K562 (cell line): ENCODE measurements around the gene CSNK1G1. TPM values are rescaled to one million over a fixed set of nuclear protein-coding genes. Genes with fewer than 3 reads are reported as not detected.

Source experiments
- ATAC-seq: fragments of 200-7000 bp; cut with Tn5 transposase; 3 replicates; pipeline ENCODE4 v1.9.1; 2020; ENCODE audit warnings: moderate library complexity
- BruUV-seq: library from RNA; stranded (reverse); fragments of 400-500 nt; replicated peaks from 2 replicates; lab custom pipeline; 2021; lab: Mats Ljungman, UMichigan
- CTCF ChIA-PET: fragments of 300-600 bp; formaldehyde crosslinking; extraction: SDS; loops from one replicate; lab custom pipeline; 2021; ENCODE audit warnings: low intra/inter-chr PET ratio; lab: Yijun Ruan, JAX
- POLR2A ChIA-PET: fragments of 300-600, 350-650 bp; sonication (Branson Sonifier 250); formaldehyde crosslinking; extraction: SDS; loops from one replicate; lab custom pipeline; 2021; ENCODE audit warnings: antibody characterized with exemption, inconsistent platforms; lab: Yijun Ruan, JAX
- DNase-seq, 4 experiments: peaks; one replicate each; pipeline versions ENCODE4 v3.0.0 to v3.0.0-alpha.2; 2011 to 2018; ENCODE audit warnings: low spot score in 3 of 4, mixed read lengths in 3 of 4; ENCODE audit errors: extremely low read depth in 1 of 4
- FAIRE-seq: peaks from 2 replicates; lab custom pipeline; 2011; peaks lifted over from hg19 to GRCh38; lab: Jason Lieb, UNC
- H2AFZ ChIP-seq: 2 replicates; pipeline ENCODE4 v1.6.0; 2011; ENCODE audit warnings: low read depth, low read length, control low read depth, inconsistent platforms
- H3K27ac ChIP-seq: fragments of 200-600 bp; 3 replicates; pipeline ENCODE4 v1.8.0; 2011; ENCODE audit warnings: low read depth, mild to moderate bottlenecking, control low read depth, inconsistent platforms, low read length, moderate library complexity, mixed read lengths; ENCODE audit errors: extremely low read depth
- H3K27me3 ChIP-seq, 2 experiments: fragments of 300-600 bp in 1 of 2; 2 replicates in 1 of 2; 3 replicates in 1 of 2; pipeline versions ENCODE4 v1.6.0 to v1.8.0; 2011; ENCODE audit warnings: inconsistent platforms in 2 of 2, low read length in 2 of 2, mild to moderate bottlenecking in 1 of 2, mixed read lengths in 1 of 2, moderate library complexity in 1 of 2; ENCODE audit not compliant: control insufficient read depth in 2 of 2, insufficient read depth in 2 of 2
- H3K36me3 ChIP-seq: fragments of 300-600 bp; 3 replicates; pipeline ENCODE4 v1.8.0; 2011; ENCODE audit warnings: mild to moderate bottlenecking, low read length, inconsistent platforms; ENCODE audit not compliant: control insufficient read depth, insufficient read depth
- H3K4me1 ChIP-seq, 2 experiments: fragments of 200-600 bp in 1 of 2; replicated peaks in 1 of 2; 2 replicates in 1 of 2; 3 replicates in 1 of 2; pipeline versions ENCODE4 v1.5.1 to v1.8.0; 2011; ENCODE audit warnings: inconsistent platforms in 2 of 2, low read length in 2 of 2, mild to moderate bottlenecking in 1 of 2, mixed read lengths in 1 of 2, moderate library complexity in 1 of 2; ENCODE audit not compliant: control insufficient read depth in 2 of 2, insufficient read depth in 2 of 2
- H3K4me2 ChIP-seq: 2 replicates; pipeline ENCODE4 v1.6.1; 2011; ENCODE audit warnings: low read length, control low read depth, inconsistent platforms, mixed read lengths; ENCODE audit not compliant: insufficient read depth
- H3K4me3 ChIP-seq: fragments of 200-600 bp; sonication (generic), shearing (Covaris generic); 2 replicates; pipeline ENCODE4 v1.5.1; 2016; ENCODE audit warnings: control low read depth, inconsistent platforms
- H3K79me2 ChIP-seq: fragments of 200-600 bp; 3 replicates; pipeline ENCODE4 v1.8.0; 2011; ENCODE audit warnings: low read length, inconsistent platforms; ENCODE audit not compliant: control insufficient read depth, insufficient read depth
- H3K9ac ChIP-seq, 2 experiments: 2 replicates each; pipeline versions ENCODE4 v1.6.0 to v1.6.1; 2011; ENCODE audit warnings: low read depth in 2 of 2, low read length in 2 of 2, control low read depth in 1 of 2, inconsistent platforms in 1 of 2, mild to moderate bottlenecking in 1 of 2, mixed read lengths in 1 of 2; ENCODE audit not compliant: insufficient read depth in 1 of 2
- H3K9me1 ChIP-seq: one replicate; pipeline ENCODE4 v1.6.0; 2011; ENCODE audit warnings: inconsistent platforms, mild to moderate bottlenecking, low read length, moderate library complexity; ENCODE audit not compliant: control insufficient read depth, insufficient read depth
- H3K9me3 ChIP-seq: replicated peaks from 2 replicates; pipeline ENCODE4 v1.5.1; 2011; ENCODE audit warnings: low read depth, low read length, inconsistent platforms; ENCODE audit not compliant: control insufficient read depth, insufficient read depth
- H4K20me1 ChIP-seq: replicated peaks from 2 replicates; pipeline ENCODE4 v1.6.1; 2011; ENCODE audit warnings: low read length, inconsistent platforms, mixed read lengths; ENCODE audit not compliant: control insufficient read depth, insufficient read depth
- CBFA2T2 ChIP-seq: fragments of 450-650 bp; conservative IDR thresholded peaks from 2 replicates; pipeline ENCODE4 v1.6.1; 2017; ENCODE audit warnings: mild to moderate bottlenecking
- CCNT2 ChIP-seq: IDR thresholded peaks from 2 replicates; pipeline ENCODE4 v1.6.1; 2011; ENCODE audit warnings: borderline replicate concordance, low read depth, mild to moderate bottlenecking, moderate library complexity, mixed read lengths, low read length; ENCODE audit not compliant: insufficient read length; ENCODE audit errors: extremely low read depth
- CTBP1 ChIP-seq: fragments of 450-650 bp; IDR thresholded peaks from 2 replicates; pipeline ENCODE4 v1.6.1; 2016; ENCODE audit warnings: borderline replicate concordance
- EP300 ChIP-seq: IDR thresholded peaks from 2 replicates; pipeline ENCODE4 v1.6.1; 2012; ENCODE audit warnings: low read length, improper control_type of control experiment
- HSF4 ChIP-seq: fragments of 250-450 bp; sonication (Bioruptor Pico); IDR thresholded peaks from 2 replicates; pipeline ENCODE4 v2.1.2; 2022; ENCODE audit warnings: mild to moderate bottlenecking, moderate library complexity, borderline replicate concordance
- LEF1 ChIP-seq: fragments of 450-650 bp; IDR thresholded peaks from 2 replicates; pipeline ENCODE4 v1.6.1; 2016; ENCODE audit warnings: mild to moderate bottlenecking
- POLR2G ChIP-seq: fragments of 200-400 bp; formaldehyde crosslinking; IDR thresholded peaks from 2 replicates; pipeline ENCODE4 v1.6.1; 2017; ENCODE audit warnings: low read depth, mild to moderate bottlenecking, antibody characterized with exemption, low read length, moderate library complexity
- RBM15 ChIP-seq: fragments of 200-400 bp; formaldehyde crosslinking; IDR thresholded peaks from 2 replicates; pipeline ENCODE4 v1.6.1; 2018; ENCODE audit warnings: mild to moderate bottlenecking, low read length, moderate library complexity; ENCODE audit not compliant: insufficient read depth
- SMARCB1 ChIP-seq: IDR thresholded peaks from 2 replicates; pipeline ENCODE4 v1.6.1; 2011; ENCODE audit warnings: improper control_type of control experiment, low read depth; ENCODE audit not compliant: insufficient read length
- TAL1 ChIP-seq: fragments of 450-650 bp; IDR thresholded peaks from 2 replicates; pipeline ENCODE4 v1.6.1; 2016; ENCODE audit warnings: mild to moderate bottlenecking
- U2AF2 ChIP-seq: fragments of 200-400 bp; formaldehyde crosslinking; optimal IDR thresholded peaks from 2 replicates; pipeline ENCODE3; 2017; ENCODE audit warnings: low read depth, mild to moderate bottlenecking, low read length
- XRCC4 ChIP-seq: IDR thresholded peaks from one replicate; pipeline ENCODE4 v1.6.1; 2011; ENCODE audit not compliant: insufficient read depth, insufficient read length; ENCODE audit errors: extremely low read depth
- WGBS: fragments of 100-300 bp; shearing (Covaris generic); methylation state at CpG from one replicate; pipeline ENCODE4 v1.1.6; 2016; ENCODE audit warnings: low coverage, mixed read lengths; ENCODE audit not compliant: insufficient coverage; ENCODE audit errors: missing lambda C conversion rate; 5-methylcytosine and 5-hydroxymethylcytosine counted together
- in situ Hi-C: fragments of 300-500 bp; cut with MboI; formaldehyde crosslinking; loops from 4 replicates; pipeline ENCODE4 v1.15.0; 2018; ENCODE audit warnings: inconsistent platforms, mixed read lengths
- intact Hi-C: fragments of 100-400 bp; cut with micrococcal nuclease; formaldehyde crosslinking; loops from 2 replicates; pipeline ENCODE4 v1.14.2; 2022
- polyA plus RNA-seq, 8 experiments: library from polyadenylated mRNA; depleted of rRNA in 4 of 8; stranded (reverse) in 5 of 8; unstranded in 3 of 8; fragments of >200 nt; fragmentation: Nextera tagmentation in 2 of 8; fragmentation: Illumina TruSeq in 1 of 8; extraction: Ambion mirVana in 2 of 8; extraction: Trizol in 1 of 8; gene quantifications; 2 replicates each; pipeline versions ENCODE4 v1.2.1 to v1.2.3, GENCODE V29; 2011 to 2014; ENCODE audit warnings: inconsistent platforms in 1 of 8, missing spikeins in 1 of 8
- total RNA-seq, 7 experiments: library from RNA; depleted of rRNA in 6 of 7; stranded (reverse); fragments of >200 nt in 6 of 7; fragmentation: Illumina TruSeq in 2 of 7; extraction: Trizol in 2 of 7; gene quantifications; 2 replicates each; pipeline versions ENCODE4 v1.2.1 to v1.2.3, GENCODE V29; 2011 to 2021; ENCODE audit warnings: low replicate concordance in 1 of 7
- TF ChIP-seq, protein P1 (sequence below): fragments of 450-650 bp; conservative IDR thresholded peaks from 2 replicates; pipeline ENCODE4 v1.6.1; 2016; ENCODE audit warnings: missing genetic modification characterization, low read depth, mild to moderate bottlenecking, control low read depth, missing compliant biosample characterization
- TF ChIP-seq, protein P2 (sequence below): sonication (generic); formaldehyde crosslinking; IDR thresholded peaks from 2 replicates; pipeline ENCODE4 v1.8.1; 2022; ENCODE audit warnings: missing genetic modification reagents

The CSNK1G1 gene
- total and polyA plus RNA-seq, 9 of the 15 experiments (the other 6 are each of a cell fraction or from before 2014, with no cell fraction given) = 4.5 to 18.5 (median 9.5) TPM

DNA sequence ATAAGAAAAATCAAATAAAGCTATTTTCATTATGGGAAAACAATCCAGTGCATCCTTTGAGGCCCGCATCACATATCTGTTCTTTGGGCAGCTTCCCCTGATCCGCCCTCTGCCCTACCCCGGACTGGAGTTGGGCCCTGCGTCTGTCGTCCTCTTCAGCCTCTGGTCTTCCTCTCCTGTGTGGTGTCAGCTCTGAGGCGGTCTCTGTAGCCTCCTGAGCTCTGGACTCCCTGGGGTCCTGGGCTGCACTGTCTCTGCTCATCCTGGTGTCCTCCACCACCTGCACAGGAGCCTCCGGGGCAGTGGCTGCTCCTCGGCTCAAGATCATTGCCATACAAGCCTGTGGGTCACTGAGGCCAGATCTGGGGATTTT is 211.8 kb downstream of the CSNK1G1 start:
- H4K20me1 ChIP-seq = peaks cover 15% of the 10 kb centered on the region; the same call in 1 of the 2 replicates
- intact Hi-C loops (no loop called here), in situ Hi-C loops (no loop called here)
- H3K9ac ChIP-seq = peak overlapping the region in 1 of 2 experiments; percentile 65; a peak in 2 of 4 replicates
- WGBS = 93% methylated on average over 8 of the region's 8 CpGs
- ATAC-seq (no peak), FAIRE-seq (no peak), DNase-seq (no peak)
- H3K27ac ChIP-seq = no peak overlapping the region
- H3K79me2 ChIP-seq = no peaks in the 10 kb centered on the region
- TF ChIP-seq, protein P1, sequence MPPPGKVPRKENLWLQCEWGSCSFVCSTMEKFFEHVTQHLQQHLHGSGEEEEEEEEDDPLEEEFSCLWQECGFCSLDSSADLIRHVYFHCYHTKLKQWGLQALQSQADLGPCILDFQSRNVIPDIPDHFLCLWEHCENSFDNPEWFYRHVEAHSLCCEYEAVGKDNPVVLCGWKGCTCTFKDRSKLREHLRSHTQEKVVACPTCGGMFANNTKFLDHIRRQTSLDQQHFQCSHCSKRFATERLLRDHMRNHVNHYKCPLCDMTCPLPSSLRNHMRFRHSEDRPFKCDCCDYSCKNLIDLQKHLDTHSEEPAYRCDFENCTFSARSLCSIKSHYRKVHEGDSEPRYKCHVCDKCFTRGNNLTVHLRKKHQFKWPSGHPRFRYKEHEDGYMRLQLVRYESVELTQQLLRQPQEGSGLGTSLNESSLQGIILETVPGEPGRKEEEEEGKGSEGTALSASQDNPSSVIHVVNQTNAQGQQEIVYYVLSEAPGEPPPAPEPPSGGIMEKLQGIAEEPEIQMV = no peak
- TF ChIP-seq POLR2G (peak; percentile 24; the same call in 1 of the 2 replicates), CTBP1 (no peak)
- H3K9me3 ChIP-seq = no peaks in the 10 kb centered on the region
- POLR2A ChIA-PET = interaction anchor here (0.5 to 6.1 kb wide), 2 partner anchors 11 to 34 kb away, joined by 5 to 34 read pairs; no protein-coding TSS in a partner anchor
- H3K4me3 ChIP-seq = no peak overlapping the region
- H3K36me3 ChIP-seq = peaks cover 32% of the 10 kb centered on the region
- no peak overlapping the region for H3K4me2 ChIP-seq
- peaks cover 36 to 59% of the 10 kb centered on the region in 2 experiments for H3K4me1 ChIP-seq
- no TSS peak for BruUV-seq
- H3K9me1 ChIP-seq = no peaks in the 10 kb centered on the region
- CTCF ChIA-PET = no interaction called here
- no peak overlapping the region for H2AFZ ChIP-seq
- H3K27me3 ChIP-seq = no peaks in the 10 kb centered on the region

DNA sequence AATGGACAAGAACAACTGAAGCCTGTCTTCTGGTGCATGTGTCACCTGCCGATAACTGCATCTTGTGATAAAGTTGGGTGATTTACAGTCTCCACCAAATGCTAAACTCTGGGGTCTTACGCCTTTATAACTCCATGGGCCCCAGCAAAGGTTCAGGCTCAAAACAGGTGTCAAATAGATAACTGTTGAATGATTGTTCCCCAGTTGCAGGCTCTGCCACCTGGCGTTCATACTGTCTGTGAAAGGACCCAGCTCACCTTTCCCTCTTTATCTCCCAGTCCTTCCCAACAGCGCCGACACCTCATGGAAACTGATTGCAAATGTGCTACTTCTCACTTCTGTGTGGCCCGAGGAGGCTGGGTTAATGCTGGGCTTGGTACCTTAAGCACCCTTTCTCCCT is 212.7 kb downstream of the CSNK1G1 start:
- in situ Hi-C loops = no loop called here
- no TSS peak for BruUV-seq
- no peak overlapping the region for H2AFZ ChIP-seq
- WGBS = 15% methylated on average over 6 of the region's 6 CpGs
- no peak overlapping the region; the same call in 2 of the 3 replicates for H3K27ac ChIP-seq
- intact Hi-C loops = no loop called here
- DNase-seq (peak in 1 of 4 experiments; percentile 63), FAIRE-seq (no peak), ATAC-seq (peak; percentile 6; the same call in 2 of the 3 replicates)
- CTCF ChIA-PET = no interaction called here
- POLR2A ChIA-PET = interaction anchor here (6.1 kb wide), 1 partner anchor 10 kb away, joined by 34 read pairs; no protein-coding TSS in a partner anchor
- no peaks in the 10 kb centered on the region for H3K9me1 ChIP-seq
- no peaks in the 10 kb centered on the region for H3K9me3 ChIP-seq
- H3K36me3 ChIP-seq = peaks cover 38% of the 10 kb centered on the region
- H3K79me2 ChIP-seq = no peaks in the 10 kb centered on the region
- no peak overlapping the region for H3K4me3 ChIP-seq
- no peaks in the 10 kb centered on the region for H3K27me3 ChIP-seq
- peaks cover 18% of the 10 kb centered on the region; the same call in 1 of the 2 replicates for H4K20me1 ChIP-seq
- no peak overlapping the region; the same call in 1 of the 2 replicates for H3K4me2 ChIP-seq
- peak overlapping the region in 1 of 2 experiments; percentile 70; a peak in 1 of 4 replicates for H3K9ac ChIP-seq
- peaks cover 36 to 59% of the 10 kb centered on the region in 2 experiments for H3K4me1 ChIP-seq
- TF ChIP-seq CCNT2 = no peak
- no peak for TF ChIP-seq SMARCB1
- no peak for TF ChIP-seq RBM15
- no peak for TF ChIP-seq U2AF2
- TF ChIP-seq EP300 = no peak
- no peak for TF ChIP-seq XRCC4
- TF ChIP-seq CBFA2T2 = peak; percentile 73
- TF ChIP-seq TAL1 = peak; percentile 42; the same call in 1 of the 2 replicates
- no peak for TF ChIP-seq LEF1
- no peak for TF ChIP-seq HSF4 (CRISPR knock-in tag)
- TF ChIP-seq, protein P2, sequence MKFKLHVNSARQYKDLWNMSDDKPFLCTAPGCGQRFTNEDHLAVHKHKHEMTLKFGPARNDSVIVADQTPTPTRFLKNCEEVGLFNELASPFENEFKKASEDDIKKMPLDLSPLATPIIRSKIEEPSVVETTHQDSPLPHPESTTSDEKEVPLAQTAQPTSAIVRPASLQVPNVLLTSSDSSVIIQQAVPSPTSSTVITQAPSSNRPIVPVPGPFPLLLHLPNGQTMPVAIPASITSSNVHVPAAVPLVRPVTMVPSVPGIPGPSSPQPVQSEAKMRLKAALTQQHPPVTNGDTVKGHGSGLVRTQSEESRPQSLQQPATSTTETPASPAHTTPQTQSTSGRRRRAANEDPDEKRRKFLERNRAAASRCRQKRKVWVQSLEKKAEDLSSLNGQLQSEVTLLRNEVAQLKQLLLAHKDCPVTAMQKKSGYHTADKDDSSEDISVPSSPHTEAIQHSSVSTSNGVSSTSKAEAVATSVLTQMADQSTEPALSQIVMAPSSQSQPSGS (CRISPR knock-in tag) = no peak
